HG03469 (cell line): ENCODE results near the gene ZNF385C.

Experiments used
- ATAC-seq: cut with Tn5 transposase; IDR thresholded peaks from one replicate; pipeline ENCODE4 v1.9.1; 2021; ENCODE audit warnings: mild to moderate bottlenecking, moderate library complexity, moderate number of reproducible peaks; ENCODE audit not compliant: unreplicated experiment

ZNF385C gene

DNA sequence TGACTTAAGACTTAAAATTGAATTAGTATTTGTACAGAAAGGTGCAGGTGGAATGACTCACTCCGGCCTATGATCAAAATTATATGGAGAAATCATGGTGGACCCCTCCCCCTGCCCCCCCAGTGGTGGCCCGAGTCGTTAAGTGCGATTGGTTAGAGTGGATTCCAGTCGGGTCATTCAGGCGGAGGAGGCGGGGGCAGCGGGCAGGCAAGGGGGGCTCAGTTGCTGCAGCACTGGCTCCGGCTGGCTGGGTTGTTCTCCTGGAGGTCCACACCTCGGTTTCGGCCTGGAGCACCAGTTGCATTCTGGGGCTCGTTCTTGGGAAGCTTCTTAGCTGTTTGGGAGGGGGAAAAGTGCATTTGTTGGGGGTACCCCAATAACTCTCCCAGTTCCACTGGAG, 27.3 kb upstream of the ZNF385C start:
- ATAC-seq: no peak

DNA sequence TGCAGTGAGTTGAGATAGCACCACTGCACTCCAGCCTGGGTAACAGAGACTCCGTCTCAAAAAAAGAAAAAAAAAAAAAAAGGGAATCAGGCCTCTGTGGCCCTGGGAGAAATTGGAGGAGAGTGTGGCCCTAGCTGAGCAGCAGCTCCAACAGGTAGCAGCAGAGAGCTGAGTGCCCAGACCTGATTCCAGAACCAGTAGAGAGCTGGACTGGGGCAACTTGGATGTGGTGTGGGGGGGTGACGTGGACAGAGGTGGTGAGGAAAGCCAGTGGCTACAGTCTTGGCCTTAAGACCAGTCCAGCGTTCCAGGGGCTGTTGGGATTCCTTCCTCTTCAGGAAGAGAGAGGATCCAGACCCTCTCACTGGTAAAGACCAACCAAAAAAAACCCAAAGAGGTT, 26.0 kb upstream of the ZNF385C start:
- ATAC-seq: no peak

DNA sequence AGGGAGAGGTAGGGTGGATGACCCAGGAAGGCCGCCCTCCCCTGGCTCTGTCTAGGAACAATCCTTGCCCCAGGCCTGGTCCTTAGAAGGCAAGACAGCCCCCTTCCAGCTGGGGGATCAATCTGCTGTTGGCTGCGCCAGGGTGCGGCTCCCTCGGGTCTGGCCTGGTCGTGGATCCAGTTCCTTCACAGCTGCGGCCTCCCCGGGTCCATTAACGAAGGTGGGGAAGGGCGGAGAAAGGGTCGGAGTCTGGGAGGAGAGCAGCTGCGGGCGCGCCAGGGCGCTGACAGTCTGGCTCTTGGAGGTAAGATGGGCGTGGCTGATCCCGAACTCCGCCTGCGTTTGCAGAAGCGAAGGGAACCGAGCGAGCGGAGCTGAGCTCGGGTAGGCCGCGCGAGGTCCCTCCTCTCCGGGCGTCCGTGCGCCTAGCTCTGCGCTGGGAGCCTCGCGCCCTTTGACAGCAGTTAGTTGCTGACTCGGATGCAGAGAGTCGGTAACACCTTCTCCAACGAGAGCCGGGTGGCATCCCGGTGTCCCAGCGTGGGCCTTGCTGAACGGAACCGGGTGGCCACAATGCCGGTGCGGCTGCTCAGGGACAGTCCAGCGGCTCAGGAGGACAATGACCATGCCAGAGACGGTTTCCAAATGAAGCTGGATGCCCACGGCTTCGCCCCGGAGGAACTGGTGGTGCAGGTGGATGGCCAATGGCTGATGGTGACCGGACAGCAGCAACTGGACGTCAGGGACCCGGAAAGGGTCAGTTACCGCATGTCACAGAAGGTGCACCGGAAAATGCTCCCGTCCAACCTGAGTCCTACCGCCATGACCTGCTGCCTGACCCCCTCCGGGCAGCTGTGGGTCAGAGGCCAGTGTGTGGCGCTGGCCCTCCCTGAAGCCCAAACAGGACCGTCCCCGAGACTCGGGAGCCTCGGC, 24.4 kb upstream of the ZNF385C start, which contains the start of gene HSPB9:
Gene HSPB9, plus strand, starts transcription at position 434 of the 933 bp plus-strand sequence. Its CDS starts 47 bp downstream, at position 481.
- ATAC-seq: no peak

DNA sequence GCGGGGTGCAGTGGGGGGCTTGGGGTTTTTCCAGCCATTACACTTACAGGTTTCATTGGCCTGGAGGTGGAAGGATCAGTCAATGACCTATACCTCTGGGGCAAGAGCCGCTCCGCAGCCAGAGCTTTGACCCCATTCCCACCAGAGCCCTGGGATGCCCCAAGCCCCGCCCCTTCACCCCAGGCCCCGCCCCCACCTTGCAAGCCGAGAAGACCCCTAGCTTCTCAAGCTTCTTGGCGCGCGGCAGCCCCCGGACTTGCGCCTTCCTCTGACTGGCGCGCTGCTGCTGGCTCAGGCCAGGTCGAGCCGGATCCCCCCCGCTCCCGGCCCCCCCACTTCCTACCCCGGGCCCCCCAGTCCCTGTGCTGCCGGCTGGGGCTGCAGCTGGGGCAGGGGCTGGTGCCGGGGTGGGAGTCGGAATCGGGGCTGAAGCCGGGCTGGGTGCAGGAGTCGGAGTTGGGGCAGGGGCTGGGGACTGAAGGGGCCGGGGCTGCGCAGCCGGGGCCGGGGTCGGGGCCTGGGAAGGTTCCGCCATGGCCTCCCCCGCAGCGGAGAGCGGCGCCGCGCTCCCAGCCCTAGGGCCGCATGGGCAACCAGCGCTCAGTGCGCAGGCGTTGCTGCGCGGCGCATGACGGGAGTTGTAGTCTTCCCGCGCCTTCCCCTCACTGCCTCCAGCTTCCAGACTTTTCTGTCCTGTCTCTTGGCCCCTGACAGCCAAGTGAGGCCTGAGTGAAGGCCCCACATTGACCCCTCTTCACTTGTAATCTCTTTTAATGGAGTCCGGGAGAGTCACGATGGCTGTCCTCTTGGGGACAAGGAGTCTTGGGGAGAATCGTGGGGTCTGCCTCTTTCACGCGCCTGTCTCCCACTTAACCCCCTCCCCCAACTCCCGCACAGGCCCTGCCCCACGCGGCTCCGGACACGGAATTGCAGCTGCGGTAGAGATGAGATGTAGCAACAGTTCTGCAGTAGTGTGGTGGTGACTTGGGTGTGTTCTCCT, 22.8 kb upstream of the ZNF385C start, which contains the start of gene KAT2A:
Gene KAT2A, minus strand, starts transcription at position 598 of the 1,000 bp plus-strand sequence. Its CDS starts 63 bp downstream, at position 535.
- no peak for ATAC-seq

- ATAC-seq: no peak
Measured at GRCh38 chr17:42120161-42120769, 22.0 kb upstream of the ZNF385C start.

DNA sequence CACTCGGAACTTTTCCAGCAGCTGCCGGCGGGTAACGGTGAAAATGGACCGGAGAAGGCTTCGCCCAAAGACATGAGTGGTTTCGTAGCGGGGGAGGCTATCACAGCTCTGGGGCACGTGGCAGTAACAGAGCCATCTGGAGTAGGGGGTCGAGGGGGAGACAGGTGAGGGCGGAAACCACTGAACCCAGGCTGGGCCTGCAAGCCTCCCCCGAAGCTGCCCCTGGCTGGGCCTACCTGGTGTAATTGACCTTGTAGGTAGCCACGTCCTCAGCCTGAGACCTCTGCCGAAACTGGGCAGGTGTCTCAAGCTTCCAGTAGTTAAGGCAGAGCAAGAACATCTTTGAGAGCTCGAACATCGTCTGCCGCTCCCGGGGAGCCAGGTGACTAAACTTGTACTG, 21.0 kb upstream of the ZNF385C start:
- no peak for ATAC-seq

DNA sequence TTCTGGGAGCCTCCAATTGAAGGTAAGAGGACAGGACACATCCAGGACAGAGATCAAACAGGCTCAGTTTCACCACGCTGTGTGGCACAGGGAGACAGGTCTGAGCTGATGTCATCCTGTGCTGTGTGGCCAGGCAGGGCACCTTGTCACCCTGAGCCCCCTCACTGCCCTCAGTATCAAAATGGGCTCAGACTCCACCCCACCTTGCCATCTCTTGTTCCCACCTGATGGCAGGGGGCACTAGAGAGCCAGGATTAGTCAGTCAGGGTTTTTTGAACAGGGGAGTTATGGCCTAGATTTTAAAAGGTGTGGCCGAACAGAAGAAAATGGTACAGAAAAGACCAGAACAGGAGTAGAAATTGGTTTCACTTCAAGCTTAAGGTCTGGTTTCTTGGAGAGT, 20.3 kb upstream of the ZNF385C start:
- ATAC-seq: no peak

DNA sequence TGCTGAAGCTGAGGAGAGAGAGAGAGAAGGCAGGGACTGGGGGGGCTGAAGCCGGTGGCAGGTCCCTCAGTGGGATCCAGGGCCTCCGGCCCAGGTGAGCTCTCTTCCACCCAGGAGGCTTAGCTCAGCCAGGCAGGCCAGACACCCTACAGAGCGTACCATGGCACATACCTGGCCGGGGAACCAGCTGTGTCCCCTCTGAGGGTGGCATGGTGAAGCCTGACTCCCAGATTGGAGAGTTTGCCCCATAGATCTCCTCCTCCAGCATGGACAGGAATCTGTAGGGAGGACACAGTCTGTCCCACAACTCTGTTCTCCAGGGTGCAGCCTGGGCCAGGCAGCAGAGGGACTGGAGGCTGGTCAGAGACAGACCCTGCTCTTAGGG, 19.8 kb upstream of the ZNF385C start:
- ATAC-seq: no peak

DNA sequence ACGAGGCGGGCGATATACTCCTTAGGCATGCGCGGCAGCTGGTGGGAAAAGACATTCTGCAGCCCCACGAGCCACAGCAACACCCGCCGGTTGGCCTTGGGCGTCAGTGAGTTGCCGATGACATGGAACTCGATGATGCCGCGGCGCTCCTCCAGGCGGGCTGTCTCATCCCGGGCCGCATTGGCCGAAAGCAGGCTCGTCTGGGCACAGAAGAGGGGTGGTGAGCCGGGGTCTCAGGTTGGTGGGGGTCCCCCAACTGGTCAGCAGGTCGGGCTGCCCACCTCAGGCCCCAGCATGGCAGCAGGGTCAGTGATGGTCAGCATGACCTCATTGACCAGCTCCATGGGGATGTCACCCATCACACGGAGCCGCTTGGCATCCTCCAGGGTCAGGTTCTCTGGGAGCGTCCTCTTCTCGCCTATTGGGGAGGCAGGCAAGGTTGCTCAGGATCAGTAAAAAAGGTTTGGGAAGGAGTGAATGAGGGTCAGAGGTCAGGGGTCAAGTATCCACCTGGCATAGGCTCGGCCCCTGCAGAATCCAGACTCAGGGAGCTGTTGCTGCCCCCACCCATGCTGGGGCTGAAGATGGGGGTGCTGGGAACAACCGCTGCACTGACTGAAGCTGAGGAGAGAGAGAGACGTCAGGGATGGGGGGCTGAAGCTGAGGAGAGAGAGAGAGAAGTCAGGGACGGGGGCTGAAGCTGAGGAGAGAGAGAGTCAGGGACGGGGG, 19.3 kb upstream of the ZNF385C start:
- ATAC-seq: no peak

DNA sequence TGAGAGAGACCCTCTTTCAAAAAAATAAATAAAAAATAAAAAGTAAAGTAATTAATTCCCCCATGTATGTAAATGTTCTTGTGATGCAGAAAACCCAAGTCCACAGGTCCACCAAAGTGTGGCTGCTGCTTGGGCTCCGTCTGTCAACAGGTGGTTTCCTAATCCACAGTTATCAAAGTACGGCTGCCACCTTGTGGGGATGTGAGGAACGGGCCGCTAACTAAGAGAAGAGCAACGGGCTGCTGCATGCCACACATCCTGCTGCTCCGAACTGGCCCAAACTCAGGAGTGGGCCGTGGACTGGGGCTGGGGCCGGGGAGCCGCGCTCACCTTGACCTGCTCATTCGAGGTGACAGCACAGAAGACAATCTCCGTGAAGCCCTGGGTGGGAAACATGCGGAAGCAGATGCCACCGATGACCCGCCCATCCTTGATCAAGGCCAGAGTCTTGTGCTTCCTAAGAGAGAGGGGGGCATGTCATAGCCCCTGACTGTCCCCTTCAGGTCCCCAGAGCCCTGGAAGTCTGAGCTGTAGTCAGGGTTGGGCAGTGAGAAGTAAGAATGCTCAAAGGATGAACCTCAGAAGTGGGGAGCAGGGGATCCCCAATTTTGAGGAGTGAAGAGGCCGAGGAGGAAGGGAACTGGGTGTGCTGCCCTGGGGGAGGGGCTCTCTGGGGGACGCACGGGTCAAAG, 18.6 kb upstream of the ZNF385C start:
- no peak for ATAC-seq

DNA sequence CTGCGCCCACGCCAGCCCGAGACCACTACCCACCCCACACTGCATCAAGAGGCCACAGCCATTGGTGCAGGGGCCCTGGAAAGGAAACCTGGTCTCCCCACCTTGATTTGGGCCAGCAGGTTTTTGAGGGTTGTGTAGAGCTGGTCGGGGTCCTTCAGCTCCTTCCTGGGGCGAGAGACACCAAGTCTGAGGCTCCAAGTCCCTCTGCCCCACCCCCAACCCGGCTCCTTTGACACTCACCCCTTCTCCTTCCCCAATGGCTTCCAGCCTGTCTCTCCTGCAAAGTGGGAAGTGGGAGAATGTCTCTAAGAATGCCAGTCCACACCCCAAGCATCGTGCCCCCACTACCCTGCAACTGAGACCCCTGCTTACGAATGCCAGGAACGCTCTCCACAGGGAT, 15.8 kb upstream of the ZNF385C start:
- no peak for ATAC-seq

DNA sequence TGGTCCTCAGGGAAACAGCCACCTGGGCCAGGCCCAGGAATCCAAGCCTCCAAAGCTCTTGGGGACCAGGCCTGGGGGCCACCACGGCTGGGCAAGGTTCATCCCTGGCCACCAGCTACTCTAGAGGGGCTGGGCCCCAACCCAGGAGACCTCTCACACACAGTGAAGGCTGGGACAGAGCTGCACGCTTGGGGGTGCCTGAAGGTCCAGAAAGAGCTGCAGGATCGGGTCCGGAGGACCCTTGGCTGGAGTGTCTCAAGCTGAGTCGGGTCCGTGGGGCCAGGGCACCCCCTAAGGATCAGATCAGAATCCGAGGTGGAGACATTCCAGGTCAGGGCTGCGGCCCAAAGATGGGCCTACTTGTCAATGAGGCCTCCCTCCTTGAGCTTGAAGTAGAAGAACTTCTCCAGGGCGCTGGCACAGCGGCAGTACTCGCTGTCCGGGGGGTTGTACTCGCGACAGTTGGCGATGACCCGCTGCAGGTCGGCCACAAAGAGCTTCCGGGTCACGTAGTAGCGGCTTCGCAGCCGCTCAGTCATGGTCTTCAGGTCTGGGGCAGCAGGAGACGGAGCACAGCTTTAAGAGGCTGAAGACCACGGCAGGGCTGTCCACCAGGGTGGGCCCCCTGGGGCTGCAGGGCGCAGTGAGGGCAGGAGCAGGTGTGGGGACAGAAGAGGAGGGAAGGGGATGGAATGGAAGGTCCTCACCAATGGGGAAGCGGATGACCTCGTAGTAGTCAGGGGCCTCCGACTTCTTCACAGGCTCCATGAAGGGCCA, 15.2 kb upstream of the ZNF385C start:
- ATAC-seq: no peak

GRCh38 chr17:42112552-42113176, 14.4 kb upstream of the ZNF385C start, which contains the start of gene DHX58:
Gene DHX58, minus strand, starts transcription at chr17:42112714. Its CDS starts 822 bp downstream, at chr17:42111892.
- no peak for ATAC-seq

GRCh38 chr17:42111871-42112551, 13.7 kb upstream of the ZNF385C start:
- no peak for ATAC-seq

- no peak for ATAC-seq
Measured at GRCh38 chr17:42111265-42111636, 13.0 kb upstream of the ZNF385C start.

DNA sequence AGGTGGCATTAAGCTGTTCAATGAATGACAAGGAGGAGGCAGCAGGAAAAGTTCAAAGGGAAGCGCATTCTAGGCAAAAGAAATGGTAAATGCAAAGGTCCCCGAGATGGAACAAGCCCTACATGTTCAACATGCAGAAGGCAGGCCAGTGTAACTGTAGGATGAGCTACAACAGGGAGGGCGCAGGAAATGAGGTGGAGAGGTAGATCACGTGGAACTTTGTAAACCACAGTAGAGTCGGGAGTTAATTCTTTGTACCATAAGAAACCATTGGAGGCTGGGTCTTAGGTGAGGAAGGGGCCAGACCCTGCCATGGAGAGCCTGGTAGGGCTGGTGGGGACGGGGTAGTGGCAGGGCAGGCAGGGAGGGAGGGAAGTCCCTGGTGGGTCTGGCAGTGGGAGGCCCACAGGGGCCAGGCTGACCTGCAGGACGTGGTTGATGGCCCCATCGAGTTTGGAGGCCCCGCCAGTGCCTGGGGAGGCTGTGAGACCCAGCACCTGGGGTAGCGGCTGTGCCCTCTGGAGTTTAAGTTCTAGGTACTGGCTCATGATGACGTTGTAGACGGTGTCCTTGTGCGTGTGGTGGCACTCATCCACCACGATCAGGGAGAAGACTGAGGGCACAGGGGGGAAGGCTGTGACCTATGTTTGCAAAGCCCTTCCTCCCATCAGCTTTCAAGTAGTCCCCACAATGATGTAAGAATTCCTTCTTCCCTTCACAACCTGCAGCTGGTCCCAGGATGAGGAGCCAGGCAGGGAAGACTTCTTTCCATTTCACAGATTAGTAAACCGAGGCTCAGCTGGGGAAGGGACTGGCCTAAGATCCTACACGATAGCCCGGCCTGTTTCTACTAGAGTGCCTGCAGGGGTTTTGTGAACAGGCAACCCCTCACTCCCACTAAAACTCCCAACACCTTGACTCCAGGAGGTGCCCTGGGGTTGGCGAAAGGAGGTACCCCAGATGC, 12.3 kb upstream of the ZNF385C start:
- ATAC-seq: no peak

GRCh38 chr17:42109086-42109485, 10.8 kb upstream of the ZNF385C start:
- ATAC-seq: no peak
